Mesenchymal stem cell (in vitro differentiated cells and primary cell): Measurements from ENCODE around the gene NETO1. TPM values are rescaled to one million over a fixed set of nuclear protein-coding genes. Genes with fewer than 3 reads are reported as not detected.

Experiments
- DNase-seq: peaks from one replicate; pipeline ENCODE4 v3.0.0-alpha.2; 2013
- H2AFZ ChIP-seq: one replicate; pipeline ENCODE4 v1.6.1; 2013; ENCODE audit warnings: low read depth, mild to moderate bottlenecking, control low read depth, inconsistent platforms, low read length, moderate library complexity
- H2AK5ac ChIP-seq: 2 replicates; pipeline ENCODE4 v1.6.1; 2013; ENCODE audit warnings: low read length, moderate library complexity, mild to moderate bottlenecking, inconsistent platforms; ENCODE audit not compliant: severe bottlenecking
- H2BK120ac ChIP-seq: one replicate; pipeline ENCODE4 v1.6.1; 2013; ENCODE audit warnings: low read depth, mild to moderate bottlenecking, inconsistent platforms, low read length, moderate library complexity
- H2BK12ac ChIP-seq, 2 experiments: one replicate each; pipeline ENCODE4 v1.6.1; 2013; ENCODE audit warnings: inconsistent platforms in 2 of 2, low read length in 2 of 2, mild to moderate bottlenecking in 2 of 2, moderate library complexity in 2 of 2, control low read depth in 1 of 2
- H2BK15ac ChIP-seq: one replicate; pipeline ENCODE4 v1.6.1; 2013; ENCODE audit warnings: mild to moderate bottlenecking, low read depth, inconsistent platforms; ENCODE audit not compliant: poor library complexity, severe bottlenecking
- H2BK5ac ChIP-seq: 2 replicates; pipeline ENCODE4 v1.6.1; 2013; ENCODE audit warnings: low read depth, mild to moderate bottlenecking, low read length, control low read depth, inconsistent platforms; ENCODE audit not compliant: poor library complexity, severe bottlenecking
- H3K14ac ChIP-seq, 2 experiments: one replicate each; pipeline ENCODE4 v1.6.1; 2013; ENCODE audit warnings: inconsistent platforms in 2 of 2, low read length in 2 of 2, control low read depth in 1 of 2, mild to moderate bottlenecking in 1 of 2, moderate library complexity in 1 of 2
- H3K18ac ChIP-seq, 2 experiments: one replicate each; pipeline ENCODE4 v1.6.1; 2013; ENCODE audit warnings: inconsistent platforms in 2 of 2, low read length in 2 of 2, control low read depth in 1 of 2, low read depth in 1 of 2, mild to moderate bottlenecking in 1 of 2
- H3K23ac ChIP-seq, 2 experiments: one replicate each; pipeline ENCODE4 v1.6.1; 2013; ENCODE audit warnings: inconsistent platforms in 2 of 2, low read length in 2 of 2, mild to moderate bottlenecking in 2 of 2, moderate library complexity in 2 of 2, control low read depth in 1 of 2
- H3K27ac ChIP-seq: 2 replicates; pipeline ENCODE4 v1.5.1; 2013; ENCODE audit warnings: mild to moderate bottlenecking, moderate library complexity, low read length, control low read depth, inconsistent platforms; ENCODE audit not compliant: poor library complexity, severe bottlenecking
- H3K27me3 ChIP-seq, 2 experiments: 2 replicates each; pipeline versions ENCODE4 v1.6.1 to v1.7.0; 2013; ENCODE audit warnings: low read length in 2 of 2, mild to moderate bottlenecking in 2 of 2, moderate library complexity in 2 of 2, control low read depth in 1 of 2, inconsistent platforms in 1 of 2; ENCODE audit not compliant: control insufficient read depth in 1 of 2, insufficient read depth in 1 of 2
- H3K36me3 ChIP-seq, 2 experiments: 2 replicates each; pipeline versions ENCODE4 v1.6.1 to v1.7.0; 2013; ENCODE audit warnings: low read length in 2 of 2, control low read depth in 1 of 2, inconsistent platforms in 1 of 2, low read depth in 1 of 2, mild to moderate bottlenecking in 1 of 2; ENCODE audit not compliant: insufficient read depth in 2 of 2, control insufficient read depth in 1 of 2
- H3K4ac ChIP-seq, 2 experiments: one replicate each; pipeline ENCODE4 v1.6.1; 2013; ENCODE audit warnings: inconsistent platforms in 2 of 2, low read length in 2 of 2, mild to moderate bottlenecking in 2 of 2, moderate library complexity in 2 of 2, control low read depth in 1 of 2, low read depth in 1 of 2
- H3K4me1 ChIP-seq: 2 replicates; pipeline ENCODE4 v1.6.1; 2013; ENCODE audit warnings: low read depth, low read length, control low read depth; ENCODE audit not compliant: control insufficient read depth, insufficient read depth
- H3K4me2 ChIP-seq: 2 replicates; pipeline ENCODE4 v1.6.1; 2013; ENCODE audit warnings: low read length, mild to moderate bottlenecking, inconsistent platforms; ENCODE audit not compliant: poor library complexity, severe bottlenecking
- H3K4me3 ChIP-seq, 2 experiments: 2 replicates each; pipeline versions ENCODE4 v1.5.1 to v1.7.0; 2013; ENCODE audit warnings: low read length in 2 of 2, mild to moderate bottlenecking in 2 of 2, control low read depth in 1 of 2, low read depth in 1 of 2; ENCODE audit not compliant: insufficient read depth in 1 of 2
- H3K79me1 ChIP-seq: replicated peaks from 2 replicates; pipeline ENCODE4 v1.6.1; 2013; ENCODE audit warnings: mild to moderate bottlenecking, control low read depth, low read length, inconsistent platforms; ENCODE audit not compliant: poor library complexity, severe bottlenecking
- H3K9ac ChIP-seq: 2 replicates; pipeline ENCODE4 v1.7.0; 2013; ENCODE audit warnings: mild to moderate bottlenecking, low read length, moderate library complexity
- H3K9me3 ChIP-seq: 2 replicates; pipeline ENCODE4 v1.7.0; 2013; ENCODE audit warnings: mild to moderate bottlenecking, low read length; ENCODE audit not compliant: control insufficient read depth
- H4K8ac ChIP-seq: one replicate; pipeline ENCODE4 v1.6.1; 2013; ENCODE audit warnings: inconsistent platforms, mild to moderate bottlenecking, low read length, moderate library complexity
- H4K91ac ChIP-seq: one replicate; pipeline ENCODE4 v1.6.1; 2013; ENCODE audit warnings: mild to moderate bottlenecking, low read length, inconsistent platforms
- WGBS: methylation state at CpG from one replicate; pipeline ENCODE4 v1.1.7; 2013; ENCODE audit warnings: mixed read lengths; 5-methylcytosine and 5-hydroxymethylcytosine counted together
- small RNA-seq: library from polyadenylated mRNA; stranded (forward); fragments of <200 nt; extraction: miRNeasy Mini kit (QIAGEN cat#:217004); gene quantifications from one replicate; pipeline ENCODE3, GENCODE V24; 2013; ENCODE audit warnings: low read depth

Gene NETO1

DNA sequence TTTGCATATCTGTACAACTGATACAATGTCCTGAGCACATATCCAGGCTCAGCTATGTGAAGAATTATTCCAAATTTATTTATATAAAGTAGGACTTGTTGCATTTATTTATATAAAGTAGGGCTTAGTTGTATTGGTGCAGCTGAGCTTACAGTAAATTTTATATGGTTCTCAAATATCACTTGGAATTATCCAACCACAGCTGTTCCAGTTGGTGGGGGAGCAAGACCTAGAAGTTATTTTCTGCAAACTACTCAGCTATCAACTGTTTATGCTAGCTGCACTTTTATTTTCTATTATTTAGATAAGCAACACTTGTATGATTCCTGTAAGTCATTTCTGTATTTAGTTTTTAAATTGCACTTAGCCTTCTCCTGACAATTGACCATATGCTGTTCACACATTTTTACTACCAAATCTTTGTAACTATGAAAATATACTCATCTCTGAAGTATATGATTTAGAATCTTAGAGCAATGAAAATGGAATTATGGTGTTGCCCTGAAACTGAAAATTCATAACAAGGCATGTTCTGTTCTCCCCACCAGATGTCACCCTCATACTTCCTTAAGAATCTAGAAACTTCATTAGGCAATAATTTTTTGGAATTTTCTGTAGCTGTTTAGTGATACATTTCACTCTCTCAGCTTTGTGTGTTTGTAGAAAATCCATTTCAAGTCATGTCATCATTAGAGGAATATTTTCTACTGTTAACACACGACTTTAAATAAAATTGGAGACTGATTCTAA, 166.7 kb downstream of the NETO1 start:
- H2BK5ac ChIP-seq: no peak overlapping the region
- H3K23ac ChIP-seq: no peak overlapping the region
- H3K18ac ChIP-seq: no peak overlapping the region
- H2AK5ac ChIP-seq: no peak overlapping the region
- H3K4me2 ChIP-seq: no peak overlapping the region
- H2BK120ac ChIP-seq: no peak overlapping the region
- DNase-seq: peak; percentile 34
- no peaks in the 10 kb centered on the region for H3K79me1 ChIP-seq
- H3K4ac ChIP-seq: no peak overlapping the region
- no peak overlapping the region for H2BK15ac ChIP-seq
- H3K36me3 ChIP-seq: no peaks in the 10 kb centered on the region
- no peak overlapping the region for H4K8ac ChIP-seq
- H2BK12ac ChIP-seq: no peak overlapping the region
- H3K4me1 ChIP-seq: no peaks in the 10 kb centered on the region
- H3K14ac ChIP-seq: no peak overlapping the region
- no peak overlapping the region for H3K9ac ChIP-seq
- WGBS: 0% methylated on average over 1 of the region's 1 CpG
- no peak overlapping the region for H3K27ac ChIP-seq
- no peak overlapping the region for H4K91ac ChIP-seq
- no peak overlapping the region for H3K4me3 ChIP-seq
- H3K27me3 ChIP-seq: no peaks in the 10 kb centered on the region
- H2AFZ ChIP-seq: no peak overlapping the region
- H3K9me3 ChIP-seq: no peaks in the 10 kb centered on the region

DNA sequence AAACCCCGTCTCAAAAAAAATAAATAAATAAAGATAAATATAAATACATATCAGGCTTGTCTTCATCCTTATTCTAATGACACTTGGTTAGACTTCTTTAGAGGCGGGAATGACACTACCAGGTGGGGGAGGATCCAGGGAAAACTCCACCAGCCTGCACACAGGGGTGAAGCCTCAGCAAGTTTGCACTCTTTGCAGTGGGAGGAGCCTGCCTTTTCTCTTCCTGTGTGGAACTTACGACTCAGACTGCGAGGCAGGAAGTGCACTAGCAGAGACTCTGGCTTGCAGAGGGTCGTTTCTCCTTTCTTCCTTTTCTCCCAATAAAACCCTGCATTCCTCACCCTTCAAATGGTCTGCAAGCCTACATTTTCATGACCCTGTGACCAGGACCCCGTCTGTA, 170.1 kb downstream of the NETO1 start:
- H3K36me3 ChIP-seq: no peaks in the 10 kb centered on the region
- H2BK12ac ChIP-seq: no peak overlapping the region
- H4K8ac ChIP-seq: peak overlapping the region; percentile 54
- no peak overlapping the region for H3K23ac ChIP-seq
- no peak overlapping the region for H2BK15ac ChIP-seq
- no peak overlapping the region for H3K14ac ChIP-seq
- WGBS: 58% methylated on average over 5 of the region's 6 CpGs
- H2AFZ ChIP-seq: no peak overlapping the region
- no peak overlapping the region for H3K27ac ChIP-seq
- no peak overlapping the region for H2BK120ac ChIP-seq
- no peak overlapping the region for H2AK5ac ChIP-seq
- H2BK5ac ChIP-seq: no peak overlapping the region
- H3K4ac ChIP-seq: no peak overlapping the region
- no peak overlapping the region for H4K91ac ChIP-seq
- H3K9me3 ChIP-seq: no peaks in the 10 kb centered on the region
- H3K18ac ChIP-seq: no peak overlapping the region
- H3K9ac ChIP-seq: no peak overlapping the region
- no peaks in the 10 kb centered on the region for H3K79me1 ChIP-seq
- H3K4me1 ChIP-seq: no peaks in the 10 kb centered on the region
- H3K4me2 ChIP-seq: no peak overlapping the region
- DNase-seq: no peak
- H3K4me3 ChIP-seq: no peak overlapping the region
- no peaks in the 10 kb centered on the region for H3K27me3 ChIP-seq

DNA sequence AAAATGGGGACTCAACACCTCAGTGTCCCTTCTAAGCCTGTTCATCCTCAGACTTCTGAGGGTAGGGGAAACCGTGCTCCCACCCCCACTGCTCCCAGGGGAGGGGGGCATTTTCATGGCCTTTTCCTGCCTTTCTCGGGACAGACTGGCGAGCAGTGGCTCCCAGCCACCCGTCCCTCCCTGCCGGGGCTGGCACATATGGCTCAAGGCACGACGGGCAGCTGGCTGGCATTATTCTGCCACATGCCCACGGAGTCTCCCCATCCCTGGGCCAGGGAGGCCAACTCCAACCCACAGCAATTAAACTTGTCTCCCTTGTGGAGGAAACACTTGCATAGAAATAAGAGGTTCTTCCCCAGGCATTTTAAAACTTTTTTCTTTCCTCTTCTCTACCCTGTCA, 175.2 kb downstream of the NETO1 start:
- Histone ChIP-seq H2BK5ac (no peak overlapping the region), H2BK120ac (no peak overlapping the region), H3K9ac (no peak overlapping the region), H3K27ac (no peak overlapping the region), H2BK15ac (no peak overlapping the region), H4K8ac (no peak overlapping the region), H2BK12ac (no peak overlapping the region), H3K36me3 (no peaks in the 10 kb centered on the region), H3K23ac (no peak overlapping the region), H2AFZ (no peak overlapping the region), H3K4me3 (no peak overlapping the region), H4K91ac (no peak overlapping the region), H3K27me3 (no peaks in the 10 kb centered on the region), H3K14ac (peak overlapping the region in 1 of 2 experiments; percentile 7), H3K4ac (no peak overlapping the region), H3K79me1 (no peaks in the 10 kb centered on the region), H3K4me2 (no peak overlapping the region), H3K9me3 (no peaks in the 10 kb centered on the region), H2AK5ac (no peak overlapping the region), H3K18ac (no peak overlapping the region), H3K4me1 (peaks cover 4% of the 10 kb centered on the region)
- DNase-seq: no peak
- 52% methylated on average over 8 of the region's 8 CpGs for WGBS

Small RNAs within 50 kb of the gene (small RNA-seq; reads per million reads assigned to genes)
- gene MIR548AV (not detected), gene RNA5SP460 (not detected)
